Measurements from ENCODE around the gene EN2. TPM values are rescaled to one million over a fixed set of nuclear protein-coding genes. Genes with fewer than 3 reads are reported as not detected.

Gene EN2
- total RNA-seq: not detected in 2 replicates

DNA sequence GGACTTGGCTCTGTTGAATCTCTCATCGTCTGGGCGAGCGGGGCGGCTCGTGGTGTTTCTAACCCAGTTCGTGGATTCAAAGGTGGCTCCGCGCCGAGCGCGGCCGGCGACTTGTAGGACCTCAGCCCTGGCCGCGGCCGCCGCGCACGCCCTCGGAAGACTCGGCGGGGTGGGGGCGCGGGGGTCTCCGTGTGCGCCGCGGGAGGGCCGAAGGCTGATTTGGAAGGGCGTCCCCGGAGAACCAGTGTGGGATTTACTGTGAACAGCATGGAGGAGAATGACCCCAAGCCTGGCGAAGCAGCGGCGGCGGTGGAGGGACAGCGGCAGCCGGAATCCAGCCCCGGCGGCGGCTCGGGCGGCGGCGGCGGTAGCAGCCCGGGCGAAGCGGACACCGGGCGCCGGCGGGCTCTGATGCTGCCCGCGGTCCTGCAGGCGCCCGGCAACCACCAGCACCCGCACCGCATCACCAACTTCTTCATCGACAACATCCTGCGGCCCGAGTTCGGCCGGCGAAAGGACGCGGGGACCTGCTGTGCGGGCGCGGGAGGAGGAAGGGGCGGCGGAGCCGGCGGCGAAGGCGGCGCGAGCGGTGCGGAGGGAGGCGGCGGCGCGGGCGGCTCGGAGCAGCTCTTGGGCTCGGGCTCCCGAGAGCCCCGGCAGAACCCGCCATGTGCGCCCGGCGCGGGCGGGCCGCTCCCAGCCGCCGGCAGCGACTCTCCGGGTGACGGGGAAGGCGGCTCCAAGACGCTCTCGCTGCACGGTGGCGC, at the start of gene EN2:
Gene EN2 (plus strand): TSS at position 19 of the 767 bp plus-strand sequence. CDS start 249 bp downstream, at position 268.

Other genes with a start within 250 kb of the EN2 start
- gene INSIG1, start 160.3 kb upstream of the EN2 start, total RNA-seq: 135 and 150 TPM in 2 replicates
- not detected in 2 replicates for gene CNPY1, start 88.4 kb downstream of the EN2 start, total RNA-seq
- gene RBM33, start 186.5 kb downstream of the EN2 start, total RNA-seq: 14.2 and 18.3 TPM in 2 replicates

Data from mammary microvascular endothelial cell (primary cell).